NCI-H128 (cell line): ENCODE results near the gene RPS14.
"Not testable (repeated sequence)": the region's sequence is repeated elsewhere in the genome, so short reads cannot be mapped to it uniquely, and the experiment has no call there.

ENCODE experiments used
- DNase-seq: peaks from one replicate; lab custom pipeline; 2025; ENCODE audit not compliant: unreplicated experiment; lab: John Stamatoyannopoulos, UW

The RPS14 gene

DNA sequence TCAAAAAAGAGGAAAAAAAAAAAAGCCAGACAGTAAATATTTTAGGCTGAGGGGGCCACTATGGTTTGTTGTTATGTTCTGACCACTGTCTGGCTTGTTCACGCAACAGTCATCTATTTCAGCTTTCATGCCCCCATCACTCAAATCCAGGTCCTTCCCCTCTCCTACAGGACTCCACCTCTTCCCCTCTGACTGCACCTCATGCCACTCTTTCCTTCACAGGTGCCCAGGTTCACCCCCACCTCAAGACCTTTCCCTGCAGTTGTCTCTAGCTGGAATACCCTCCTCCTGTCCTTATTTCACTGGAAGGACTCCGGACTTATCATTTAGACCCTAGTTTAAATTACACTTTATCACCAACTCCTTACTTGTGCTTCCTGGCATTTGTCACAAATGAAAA, 3.5 kb downstream of the RPS14 start:
- no peak for DNase-seq

DNA sequence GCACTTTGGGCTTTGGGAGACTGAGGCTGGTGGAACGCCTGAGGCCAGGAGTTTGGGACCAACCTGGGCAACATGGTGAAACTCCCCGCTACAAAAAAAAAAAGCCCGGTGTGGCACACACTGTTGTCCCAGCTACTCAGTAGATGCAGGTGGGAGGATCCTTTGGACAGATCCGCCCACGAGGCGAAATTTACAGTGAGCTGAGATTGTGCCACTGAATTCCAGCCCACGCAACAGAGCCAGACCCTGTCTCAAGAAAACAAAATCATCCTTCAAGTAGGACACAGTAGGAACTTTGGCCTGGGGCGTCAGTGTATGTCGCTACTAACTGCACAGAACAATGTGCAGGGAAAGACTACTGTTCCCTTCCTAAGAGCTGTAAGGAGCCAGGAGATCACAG, 4.8 kb downstream of the RPS14 start:
- DNase-seq: no peak

DNA sequence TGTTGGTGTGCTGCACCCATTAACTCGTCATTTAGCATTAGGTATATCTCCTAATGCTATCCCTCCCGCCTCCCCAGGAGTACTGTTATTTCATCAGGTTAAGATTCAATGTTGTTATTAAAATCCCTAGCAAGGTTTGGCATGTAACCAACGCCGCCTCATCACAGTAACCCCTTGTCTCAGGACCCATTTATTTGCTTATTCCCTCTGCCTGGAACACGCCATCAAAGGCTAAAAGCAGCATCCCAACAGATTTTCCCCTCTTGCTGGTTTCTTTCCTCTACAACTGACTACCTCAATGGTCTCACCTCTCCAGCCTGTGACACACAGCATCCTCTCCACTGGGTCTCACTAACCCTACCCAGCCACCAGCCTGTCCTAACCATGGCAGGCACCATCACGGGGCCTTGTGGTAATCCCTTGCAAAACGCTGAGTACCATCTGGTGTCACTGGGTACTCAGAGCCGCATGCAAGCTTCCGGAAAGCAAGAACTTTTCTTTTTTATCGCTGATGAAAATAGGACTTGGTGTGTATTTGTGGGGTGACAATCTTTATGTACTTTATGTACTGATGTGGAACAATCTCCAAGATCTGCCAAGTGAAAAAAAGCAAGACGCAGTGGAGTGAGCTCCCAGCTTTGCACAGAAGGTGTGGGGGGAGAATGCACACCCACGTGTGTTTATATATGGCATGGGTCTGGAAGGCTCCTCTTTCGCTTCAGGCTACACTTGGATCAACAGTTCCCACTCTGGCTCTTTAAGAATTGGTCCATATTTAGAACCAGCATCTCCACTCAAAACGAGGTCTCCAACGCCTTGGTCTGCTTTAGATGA, 6.1 kb downstream of the RPS14 start:
- no peak for DNase-seq

DNA sequence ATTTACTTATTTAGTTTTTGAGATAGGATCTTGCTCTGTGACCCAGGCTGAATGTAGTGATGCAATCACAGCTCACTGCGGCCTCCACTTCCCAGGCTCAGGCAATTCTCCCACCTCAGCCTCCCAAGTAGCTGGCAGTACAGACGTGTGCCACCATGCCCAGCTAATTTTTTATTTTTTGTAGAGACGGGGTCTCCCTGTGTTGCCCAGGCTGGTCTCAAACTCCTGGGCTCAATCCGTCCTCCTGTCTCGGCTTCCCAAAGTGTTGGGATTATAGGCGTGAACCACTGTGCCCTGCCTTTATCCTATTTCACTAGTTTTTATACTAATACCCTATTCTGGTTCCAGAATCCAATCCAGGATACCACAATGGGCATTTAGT, 6.8 kb downstream of the RPS14 start:
- no peak for DNase-seq

DNA sequence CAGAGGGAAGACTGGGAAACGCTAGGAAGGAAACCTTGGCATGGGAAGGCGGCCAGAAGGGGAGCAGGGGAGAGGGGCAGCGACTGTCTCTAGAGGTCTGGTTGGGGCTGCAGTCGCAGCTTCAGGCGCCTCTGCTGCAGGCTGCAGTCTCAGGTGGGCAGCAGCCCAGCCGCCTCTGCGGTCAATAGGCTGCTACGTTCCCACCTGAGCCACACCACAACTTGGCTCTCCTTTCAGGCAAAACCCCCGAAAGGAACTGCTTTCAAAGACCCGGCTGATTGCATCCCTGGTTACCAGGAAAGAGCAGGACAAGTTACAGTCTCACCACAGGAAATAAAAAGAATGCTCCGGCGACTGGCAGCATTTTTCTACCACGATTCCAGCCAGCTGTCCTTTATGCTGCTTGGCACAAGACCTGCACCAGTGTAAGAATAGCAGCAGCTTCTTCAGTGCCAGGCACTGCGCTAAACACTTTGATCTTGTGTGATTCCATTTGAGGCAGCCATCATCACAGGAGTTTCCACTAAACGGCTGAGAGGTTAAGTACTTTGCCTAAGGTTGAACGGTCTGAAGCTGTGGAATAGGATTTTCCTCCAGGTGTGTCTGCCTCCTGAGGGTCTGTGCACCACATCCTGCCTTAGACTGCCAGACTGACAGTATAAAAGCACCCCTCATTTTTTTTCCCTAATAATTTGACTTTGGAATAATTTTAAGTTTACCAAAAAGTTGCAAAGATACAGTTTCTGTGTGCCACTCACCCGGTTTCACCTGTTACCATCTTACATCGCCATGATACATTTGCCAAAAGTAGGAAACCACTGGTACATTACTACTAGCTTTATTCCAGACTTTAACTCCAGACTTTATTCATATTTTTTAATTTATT, 7.5 kb downstream of the RPS14 start:
- no peak for DNase-seq

DNA sequence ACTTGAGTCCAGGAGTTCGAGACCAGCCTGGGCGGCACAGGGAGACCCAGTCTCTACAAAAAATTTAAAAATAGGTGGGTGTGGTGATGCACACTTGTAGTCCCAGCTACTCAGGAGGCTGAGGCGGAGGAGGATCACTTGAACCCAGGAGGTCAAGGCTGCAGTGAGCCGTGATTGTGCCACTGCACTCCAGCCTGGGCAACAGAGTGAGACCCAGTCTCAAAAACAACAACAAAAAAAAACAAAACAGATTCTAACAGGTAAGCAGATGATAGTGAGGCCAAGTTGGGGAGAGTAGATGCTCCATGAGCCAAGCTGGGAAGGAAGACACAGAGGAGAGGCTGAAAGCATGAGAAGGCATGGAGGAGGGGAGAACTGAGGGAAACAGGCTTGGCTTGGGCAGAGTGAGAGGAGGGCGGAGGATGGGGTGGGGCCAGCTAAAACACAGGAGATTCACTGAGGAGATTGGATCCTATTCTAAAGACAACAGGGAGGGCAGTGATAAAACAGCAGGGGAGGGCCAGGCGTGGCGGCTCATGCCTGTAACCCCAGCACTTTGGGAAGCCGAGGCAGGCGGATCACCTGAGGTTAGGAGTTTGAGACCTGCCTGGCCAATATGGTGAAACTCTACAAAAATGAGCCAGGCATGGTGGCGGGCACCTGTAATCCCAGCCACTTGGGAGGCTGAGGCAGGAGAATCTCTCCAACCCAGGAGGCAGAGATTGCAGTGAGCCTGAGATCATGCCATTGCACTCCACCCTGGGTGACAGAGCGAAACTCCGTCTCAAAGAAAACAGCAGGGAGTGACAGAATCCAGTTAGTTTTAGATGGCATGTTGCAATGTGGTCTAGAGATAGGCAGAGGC, 8.4 kb downstream of the RPS14 start:
- no peak for DNase-seq

DNA sequence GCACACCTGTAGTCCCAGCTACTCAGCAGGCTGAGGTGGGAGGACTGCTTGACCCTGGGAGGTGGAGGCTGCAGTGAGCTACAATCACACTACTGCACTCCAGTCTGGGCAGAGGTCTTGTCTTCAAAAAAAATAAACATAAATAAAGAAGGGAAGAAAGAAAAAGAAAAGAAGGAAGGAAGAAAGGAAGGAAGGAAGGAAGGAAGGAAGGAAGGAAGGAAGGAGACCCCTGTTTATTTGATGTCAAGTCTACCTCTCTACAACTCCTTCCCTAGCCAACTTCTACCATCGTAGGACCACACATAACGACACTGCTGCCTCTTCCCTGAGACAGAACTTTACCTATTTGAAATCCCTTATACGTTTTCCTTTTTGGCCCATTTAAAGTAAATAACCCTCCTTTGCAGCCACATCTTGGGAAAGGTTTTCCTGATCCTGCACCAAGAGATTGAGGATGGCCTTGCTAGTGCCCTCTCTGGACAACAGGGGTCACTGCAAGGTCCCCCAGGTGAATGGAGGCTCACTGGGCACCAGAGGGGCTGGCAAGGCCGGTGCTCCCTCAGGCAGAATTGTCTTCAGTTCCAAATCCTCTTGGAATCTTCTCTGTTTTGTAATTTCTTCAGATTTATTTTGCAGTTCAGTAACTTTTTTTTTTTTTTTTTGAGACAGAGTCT, 10.5 kb downstream of the RPS14 start:
- DNase-seq: no peak

DNA sequence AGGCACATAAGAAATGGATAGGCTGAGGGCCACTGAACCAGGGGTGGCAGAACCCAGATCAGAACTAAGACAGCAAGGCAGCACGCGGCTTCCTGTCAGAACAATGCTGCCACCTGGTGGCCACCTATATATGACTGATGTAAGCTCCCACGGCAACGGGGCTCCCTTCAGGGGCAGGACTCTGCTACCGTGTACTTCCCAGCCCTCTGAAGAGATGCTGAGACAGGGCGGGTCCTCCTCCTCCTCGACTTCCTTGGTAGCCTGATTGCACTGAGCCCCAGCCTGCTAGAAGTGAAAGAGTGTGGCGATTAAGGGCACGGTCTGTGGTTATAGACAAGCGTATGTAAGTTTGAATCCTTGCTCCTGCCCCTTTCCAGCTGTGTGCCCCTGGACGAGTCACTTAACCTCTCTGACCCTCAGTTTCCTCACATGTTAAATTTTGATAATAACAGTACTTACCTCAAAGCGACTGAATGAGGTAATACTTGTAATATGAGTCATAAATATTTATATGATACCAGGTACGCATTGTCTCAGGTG, 13.3 kb downstream of the RPS14 start:
- peak; percentile 22 for DNase-seq

DNA sequence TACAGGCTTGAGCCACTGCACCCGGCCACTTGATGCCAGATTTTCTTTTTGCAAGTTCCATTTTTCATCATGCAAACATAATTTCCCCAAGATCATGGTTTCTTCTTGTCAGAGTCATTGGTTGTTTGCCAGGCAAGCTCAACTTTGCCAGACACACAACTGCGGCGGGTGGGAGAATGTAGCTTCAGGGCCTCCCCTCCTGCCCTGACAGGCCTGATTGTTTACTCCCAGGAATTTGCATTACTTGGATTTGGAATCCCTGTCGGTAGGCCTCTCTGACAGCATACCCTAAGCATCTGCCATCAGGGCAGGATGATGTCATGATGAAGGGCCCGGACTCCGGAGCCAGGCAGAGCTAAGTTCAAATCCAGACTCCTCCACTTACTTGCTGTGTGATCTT, 15.1 kb downstream of the RPS14 start:
- no peak for DNase-seq

DNA sequence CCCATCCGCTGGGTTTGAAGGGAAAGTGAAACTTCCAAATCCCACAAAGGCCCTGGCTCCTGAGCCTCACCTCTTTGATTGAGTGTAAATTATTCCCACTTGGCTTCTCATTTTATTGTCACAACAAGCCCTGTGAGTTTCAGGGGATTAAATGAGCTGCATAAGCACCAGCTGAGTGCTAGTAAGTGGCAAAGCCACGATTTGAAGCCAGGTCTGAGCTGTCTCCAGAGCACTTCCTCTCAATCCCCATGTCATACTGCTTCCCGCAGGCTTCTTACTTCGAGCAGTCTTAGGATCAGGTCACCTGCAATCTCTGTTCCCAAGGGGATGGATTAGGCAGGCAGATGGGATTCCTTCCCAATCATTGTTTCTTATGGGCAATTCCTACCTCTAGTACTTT, 18.0 kb downstream of the RPS14 start:
- DNase-seq: no peak

DNA sequence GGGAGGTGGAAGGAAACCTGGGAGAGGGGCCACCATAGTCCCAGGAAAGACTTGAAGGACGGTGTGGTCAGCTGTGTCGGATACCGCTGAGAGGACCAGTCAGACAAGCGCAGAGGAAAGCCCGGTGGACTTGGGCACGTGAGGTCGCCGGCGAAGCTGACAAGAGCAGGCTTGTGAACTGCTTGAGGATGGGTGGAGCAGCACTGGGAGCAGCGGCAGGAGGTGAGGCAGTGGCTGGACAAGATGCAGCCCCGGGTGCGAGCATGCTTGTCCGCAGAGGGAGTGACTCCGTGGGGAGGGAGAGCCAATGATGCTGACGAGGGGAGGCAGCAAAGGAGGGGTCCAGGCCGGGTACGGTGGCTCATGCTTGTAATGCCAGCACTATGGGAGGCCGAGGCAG, 18.5 kb downstream of the RPS14 start:
- no peak for DNase-seq

DNA sequence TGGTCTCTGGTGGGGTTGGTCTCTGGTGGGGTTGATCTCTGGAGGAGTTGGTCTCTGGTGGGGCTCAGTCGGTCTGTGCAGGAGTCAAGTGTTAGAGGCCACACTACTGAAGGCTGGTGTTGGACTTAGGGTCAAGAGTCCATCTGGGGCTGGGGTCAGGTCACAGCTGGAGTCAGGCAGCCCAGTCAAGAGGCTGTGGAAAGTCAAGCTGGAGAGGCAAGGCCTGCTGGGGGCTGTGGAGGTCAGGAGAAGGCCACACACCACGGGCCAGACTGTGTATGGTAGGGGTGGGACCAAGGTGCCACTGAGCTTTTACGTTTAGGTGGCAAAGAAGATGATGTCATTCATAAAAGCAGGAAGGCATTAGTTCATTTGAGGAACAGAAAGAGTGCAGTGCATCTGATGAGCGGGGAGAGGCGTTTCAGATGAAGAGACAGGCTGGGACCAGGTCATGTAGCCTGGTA, 20.1 kb downstream of the RPS14 start:
- DNase-seq: no peak

DNA sequence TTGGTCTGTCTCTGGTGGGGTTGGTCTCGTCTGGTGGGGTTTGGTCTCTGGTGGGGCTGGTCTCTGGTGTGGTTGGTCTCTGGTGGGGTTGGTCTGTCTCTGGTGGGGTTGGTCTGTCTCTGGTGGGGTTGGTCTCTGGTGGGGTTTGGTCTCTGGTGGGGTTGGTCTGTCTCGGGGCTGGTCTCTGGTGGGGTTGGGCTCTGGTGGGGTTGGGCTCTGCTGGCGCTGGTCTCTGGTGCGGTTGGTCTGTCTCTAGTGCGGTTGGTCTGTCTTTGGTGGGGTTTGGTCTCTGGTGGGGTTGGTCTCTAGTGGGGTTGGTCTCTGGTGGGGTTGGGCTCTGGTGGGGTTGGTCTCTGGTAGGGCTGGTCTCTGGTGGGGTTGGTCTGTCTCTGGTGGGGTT, 20.6 kb downstream of the RPS14 start:
- DNase-seq: no peak

DNA sequence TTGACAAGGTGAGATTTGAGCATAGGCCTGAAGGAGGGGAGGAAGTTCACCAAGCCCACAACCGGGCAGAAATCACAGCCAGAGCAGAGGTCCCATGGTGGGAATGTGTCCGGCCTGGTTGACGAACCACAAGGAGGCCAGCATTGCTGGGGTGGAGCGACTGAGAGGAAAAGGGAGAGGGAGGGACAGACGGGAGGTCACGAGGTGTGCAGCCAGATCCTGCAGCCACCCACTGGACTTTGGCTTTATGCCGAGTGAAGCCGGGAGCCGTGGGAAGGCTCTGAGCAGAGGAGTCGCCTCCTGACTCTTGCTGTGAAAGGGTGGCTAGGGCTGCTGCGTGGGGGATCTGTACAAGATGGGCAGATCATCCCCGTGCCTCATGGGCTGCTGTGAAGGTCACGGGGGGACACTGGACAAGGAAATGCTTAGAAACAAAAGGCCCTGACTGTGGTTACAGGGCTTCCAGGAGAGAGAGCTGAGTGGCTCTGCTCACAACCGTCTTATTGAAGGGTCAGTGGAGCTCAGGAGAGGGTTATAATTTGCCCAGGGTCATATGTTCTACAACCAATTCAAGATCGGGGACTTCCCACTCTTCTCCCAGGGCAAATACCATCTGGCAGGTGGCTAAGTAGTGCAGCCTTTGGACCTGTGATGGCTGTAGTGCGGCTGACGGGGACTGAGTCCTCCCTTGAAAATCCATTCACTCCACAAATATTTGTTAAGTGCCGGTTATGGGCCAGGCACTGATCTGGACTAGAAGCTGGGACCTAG, 21.2 kb downstream of the RPS14 start:
- DNase-seq: no peak

DNA sequence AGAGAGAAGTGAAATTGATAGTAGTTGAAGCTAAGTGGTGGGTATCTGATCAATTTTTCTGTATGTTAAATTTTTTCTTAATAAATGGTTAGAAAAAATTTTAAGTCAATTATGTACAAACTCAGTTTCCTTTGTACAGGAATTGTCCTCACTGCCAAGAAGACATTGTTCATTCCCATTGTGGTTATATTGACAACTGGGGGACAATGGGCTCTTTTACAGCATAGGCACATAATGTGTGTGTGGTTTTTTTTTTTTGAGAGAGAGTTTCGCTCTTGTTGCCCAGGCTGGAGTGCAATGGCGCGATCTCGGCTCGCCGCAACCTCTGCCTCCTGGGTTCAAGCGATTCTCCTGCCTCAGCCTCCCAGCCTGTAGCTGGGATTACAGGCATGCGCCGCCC, 23.4 kb downstream of the RPS14 start:
- not testable (repeated sequence) for DNase-seq

DNA sequence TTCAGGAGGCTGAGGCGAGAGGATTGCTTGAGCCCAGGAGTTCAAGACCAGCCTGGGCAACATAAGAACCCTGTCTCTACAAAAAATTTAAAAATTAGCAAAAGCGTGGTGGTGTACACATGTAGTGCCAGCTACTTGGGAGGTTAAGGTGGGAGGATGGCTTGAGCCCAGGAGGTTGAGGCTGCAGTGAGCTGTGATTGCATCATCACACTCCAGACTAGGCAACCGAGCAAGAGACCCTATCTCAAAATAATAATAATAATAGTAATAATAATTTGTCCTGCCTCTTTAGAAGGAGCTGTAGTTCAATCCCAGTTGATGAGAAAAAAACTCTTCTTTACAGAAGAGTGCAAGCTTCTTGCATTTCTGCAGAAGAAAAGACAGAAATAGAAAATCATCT, 26.8 kb downstream of the RPS14 start:
- DNase-seq: no peak

DNA sequence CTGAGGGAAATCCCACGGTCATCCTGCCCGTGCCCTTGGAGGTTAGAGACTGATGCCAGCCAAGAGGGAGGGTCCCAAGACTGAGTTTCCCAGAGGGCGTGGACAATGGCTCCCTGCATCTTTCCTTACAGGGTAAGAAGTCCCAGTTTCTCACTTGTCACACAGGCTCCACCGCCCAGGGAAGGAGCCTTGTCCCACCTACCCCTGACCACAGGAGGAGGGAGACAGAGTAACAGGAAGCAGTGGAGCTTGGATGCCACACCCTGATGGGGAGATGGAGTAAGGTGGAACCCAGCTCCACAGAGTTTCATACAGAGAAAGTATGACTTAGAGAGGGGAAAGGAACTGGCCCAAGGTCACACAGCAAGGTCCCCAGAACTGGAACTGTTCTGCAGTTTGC, 27.5 kb downstream of the RPS14 start:
- no peak for DNase-seq

DNA sequence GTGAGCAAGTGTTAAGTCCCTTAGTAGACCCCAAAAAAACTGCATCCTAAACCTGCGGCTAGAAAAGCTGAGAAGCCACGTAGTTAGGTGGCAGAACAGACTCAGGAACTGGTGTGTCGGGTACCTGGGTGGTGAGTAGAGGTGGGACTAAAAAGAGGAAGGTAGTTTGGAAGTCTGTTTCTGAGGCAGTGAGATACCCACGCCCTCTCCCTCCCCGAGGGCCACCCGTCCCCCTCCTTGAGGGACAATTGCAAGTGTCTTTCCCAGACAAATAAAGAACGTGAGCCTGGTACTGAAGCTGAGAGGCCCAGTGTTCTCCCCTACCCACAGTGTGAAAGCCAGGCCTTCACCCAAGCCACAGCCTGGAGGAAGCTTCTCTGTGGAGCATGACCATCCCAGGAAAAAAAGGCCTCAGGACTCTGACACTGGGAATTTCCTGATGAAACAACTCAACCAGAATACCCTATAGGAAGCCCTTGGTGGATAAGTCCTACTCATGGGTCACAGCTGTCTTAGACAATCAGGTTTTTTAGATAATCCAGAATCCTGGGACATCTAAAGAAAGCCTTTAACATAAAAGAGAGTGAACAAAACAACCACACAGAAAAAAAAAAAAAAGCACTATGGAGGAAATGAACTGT, 29.8 kb downstream of the RPS14 start:
- no peak for DNase-seq
